GM12872 (cell line): ENCODE results near the gene FAM151A.

Source experiments
- TF ChIP-seq, protein P1 (sequence below): IDR thresholded peaks from 3 replicates; pipeline ENCODE4 v1.5.1; 2011; ENCODE audit warnings: low read depth, mild to moderate bottlenecking, low read length, moderate library complexity; ENCODE audit not compliant: insufficient read depth

The FAM151A gene

DNA sequence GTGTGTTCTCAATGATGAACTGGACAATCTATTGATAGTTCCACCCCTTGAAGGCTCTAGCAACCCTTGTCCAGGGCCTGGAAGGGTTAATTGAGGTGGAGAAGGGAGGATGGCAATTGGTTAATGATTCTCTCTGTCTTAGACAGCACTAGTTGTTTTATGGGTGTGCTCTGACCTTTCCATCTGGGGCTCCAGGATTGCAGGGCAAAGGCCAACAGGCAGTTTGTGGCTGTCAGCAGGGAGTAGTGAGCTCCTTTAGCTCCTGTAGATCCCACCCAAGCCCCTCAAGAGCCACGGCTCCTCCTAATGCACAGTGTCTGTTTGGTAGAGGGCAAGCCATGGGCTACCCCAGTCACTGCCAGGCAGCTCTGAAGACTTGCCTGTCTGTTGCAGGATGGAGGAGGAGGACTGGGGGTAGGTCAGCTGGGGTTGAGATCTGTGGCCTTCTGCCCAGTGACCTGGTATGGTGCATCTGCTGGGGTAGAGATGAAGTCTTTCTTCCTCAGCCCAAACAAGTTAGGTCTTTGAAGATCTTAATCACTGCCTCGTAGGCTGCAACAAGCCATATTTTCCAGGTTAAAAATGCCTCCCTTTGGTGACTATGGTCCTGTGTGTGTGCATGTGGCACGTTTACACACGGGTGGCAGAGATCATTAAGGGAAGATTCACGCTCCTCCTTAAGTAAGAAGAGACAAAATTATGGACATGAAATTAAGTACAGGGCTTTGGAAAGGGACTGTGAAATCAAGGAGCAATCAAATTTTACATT is 26.0 kb upstream of the FAM151A start:
- TF ChIP-seq, protein P1, sequence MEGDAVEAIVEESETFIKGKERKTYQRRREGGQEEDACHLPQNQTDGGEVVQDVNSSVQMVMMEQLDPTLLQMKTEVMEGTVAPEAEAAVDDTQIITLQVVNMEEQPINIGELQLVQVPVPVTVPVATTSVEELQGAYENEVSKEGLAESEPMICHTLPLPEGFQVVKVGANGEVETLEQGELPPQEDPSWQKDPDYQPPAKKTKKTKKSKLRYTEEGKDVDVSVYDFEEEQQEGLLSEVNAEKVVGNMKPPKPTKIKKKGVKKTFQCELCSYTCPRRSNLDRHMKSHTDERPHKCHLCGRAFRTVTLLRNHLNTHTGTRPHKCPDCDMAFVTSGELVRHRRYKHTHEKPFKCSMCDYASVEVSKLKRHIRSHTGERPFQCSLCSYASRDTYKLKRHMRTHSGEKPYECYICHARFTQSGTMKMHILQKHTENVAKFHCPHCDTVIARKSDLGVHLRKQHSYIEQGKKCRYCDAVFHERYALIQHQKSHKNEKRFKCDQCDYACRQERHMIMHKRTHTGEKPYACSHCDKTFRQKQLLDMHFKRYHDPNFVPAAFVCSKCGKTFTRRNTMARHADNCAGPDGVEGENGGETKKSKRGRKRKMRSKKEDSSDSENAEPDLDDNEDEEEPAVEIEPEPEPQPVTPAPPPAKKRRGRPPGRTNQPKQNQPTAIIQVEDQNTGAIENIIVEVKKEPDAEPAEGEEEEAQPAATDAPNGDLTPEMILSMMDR, result no peak

DNA sequence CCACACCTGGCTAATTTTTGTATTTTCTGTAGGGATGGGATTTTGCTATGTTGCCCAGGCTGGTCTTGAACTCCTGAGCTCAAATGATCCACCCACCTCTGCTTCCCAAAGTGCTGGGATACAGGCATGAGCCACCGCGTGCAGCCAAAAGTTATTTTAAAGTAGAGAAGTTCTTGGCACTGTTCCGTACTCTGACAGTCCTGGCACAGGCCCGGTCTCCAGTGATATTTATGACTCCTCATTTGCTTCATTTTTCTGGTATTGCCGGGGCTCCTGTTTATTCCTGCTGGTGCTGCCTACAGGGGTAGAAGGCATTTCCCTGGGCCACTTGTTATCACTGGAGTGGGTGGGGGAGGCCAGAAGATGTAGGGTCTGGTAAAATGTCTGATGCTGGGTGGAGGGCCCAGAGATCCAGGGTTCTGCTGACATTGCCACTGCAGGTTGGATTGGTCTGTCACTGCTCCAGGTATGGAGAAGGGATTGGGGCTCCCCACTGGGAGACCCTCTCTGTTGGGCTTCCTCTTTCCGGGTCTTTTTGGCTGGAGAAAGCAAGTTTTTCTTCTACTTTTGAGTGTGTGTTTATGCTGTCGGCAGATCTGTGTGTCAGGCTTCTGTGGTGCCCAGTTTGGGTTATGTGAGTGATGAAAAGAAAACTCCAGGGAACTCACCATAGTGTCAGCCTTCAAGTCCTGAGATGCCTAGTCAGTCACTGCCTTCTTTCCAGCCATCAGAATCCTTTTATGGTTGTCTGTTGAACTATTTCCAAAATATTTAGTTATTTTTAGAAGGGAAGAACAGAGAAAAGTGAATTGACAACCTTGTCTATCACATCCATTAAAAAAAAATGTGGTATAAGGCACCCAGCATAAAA is 22.7 kb upstream of the FAM151A start:
- TF ChIP-seq, protein P1, result no peak

DNA sequence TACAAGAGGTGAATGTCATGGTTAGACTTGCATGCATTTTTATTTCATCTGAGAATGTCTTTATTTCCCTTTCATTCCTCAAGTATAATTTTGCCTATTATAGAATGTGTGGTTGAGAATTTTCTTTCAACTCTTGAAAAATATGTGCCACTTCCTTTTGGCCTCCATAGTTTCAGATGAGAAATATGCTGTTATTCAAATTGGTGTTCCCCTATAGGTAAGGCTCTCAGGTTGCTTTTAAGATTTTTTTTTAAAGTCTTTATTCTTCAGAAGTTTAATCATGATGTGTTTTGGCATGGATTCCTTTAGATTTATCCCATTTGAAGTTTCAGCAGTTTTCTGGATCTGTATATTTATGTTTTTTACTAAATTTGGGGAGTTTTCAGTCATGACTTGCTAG is 20.4 kb upstream of the FAM151A start:
- TF ChIP-seq, protein P1, result no peak

DNA sequence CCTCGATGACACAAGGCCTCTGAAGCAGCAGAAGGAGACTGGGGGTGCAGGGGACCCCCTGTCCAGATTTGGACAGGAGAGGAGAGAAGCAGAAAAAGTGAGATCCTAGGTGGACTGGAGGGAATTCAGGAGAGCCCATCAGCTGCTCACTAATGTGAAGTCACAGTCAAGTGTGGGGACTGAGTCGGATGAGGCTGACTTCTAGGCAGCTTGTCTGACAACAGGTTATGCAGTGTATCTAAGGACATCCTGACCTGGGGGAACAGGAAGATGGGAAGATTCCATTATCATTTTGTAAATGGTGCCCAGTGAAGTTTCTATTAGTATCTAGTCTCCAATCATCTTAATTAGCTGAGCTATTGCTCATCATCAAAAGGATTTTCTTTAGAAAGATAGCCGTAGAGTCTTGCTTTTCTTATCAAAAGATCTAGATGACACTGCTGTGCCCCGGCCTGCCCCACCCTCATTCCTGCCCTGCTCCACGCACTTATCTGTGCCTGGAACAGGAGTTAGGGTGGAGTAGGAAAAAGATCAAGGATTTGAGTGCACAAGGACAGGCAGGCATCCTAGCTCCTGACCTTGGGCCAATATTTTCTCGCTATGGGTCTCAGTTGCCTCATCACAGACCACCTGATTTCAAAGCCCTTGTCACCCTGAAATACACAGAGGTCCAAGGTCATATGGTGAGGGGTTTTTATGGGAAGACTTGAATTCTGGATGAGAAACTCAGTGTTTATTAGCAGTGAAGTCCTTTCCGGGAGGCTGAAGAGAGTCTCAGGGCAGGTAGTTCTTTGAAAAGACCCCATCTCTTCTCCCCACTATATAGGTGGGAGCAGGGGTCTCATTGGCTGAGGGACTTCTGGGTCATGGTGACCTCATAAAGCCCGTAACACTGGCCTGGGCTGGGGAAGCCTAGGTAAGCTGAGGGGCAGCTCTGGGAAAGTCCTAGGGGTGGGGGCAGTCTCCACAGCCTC is 17.8 kb upstream of the FAM151A start, which contains the start of gene MROH7:
TSS of gene MROH7 (plus strand) at position 924 of the 974 bp plus-strand sequence. CDS start 11,141 bp downstream, outside the sequence.
- TF ChIP-seq, protein P1, result no peak

DNA sequence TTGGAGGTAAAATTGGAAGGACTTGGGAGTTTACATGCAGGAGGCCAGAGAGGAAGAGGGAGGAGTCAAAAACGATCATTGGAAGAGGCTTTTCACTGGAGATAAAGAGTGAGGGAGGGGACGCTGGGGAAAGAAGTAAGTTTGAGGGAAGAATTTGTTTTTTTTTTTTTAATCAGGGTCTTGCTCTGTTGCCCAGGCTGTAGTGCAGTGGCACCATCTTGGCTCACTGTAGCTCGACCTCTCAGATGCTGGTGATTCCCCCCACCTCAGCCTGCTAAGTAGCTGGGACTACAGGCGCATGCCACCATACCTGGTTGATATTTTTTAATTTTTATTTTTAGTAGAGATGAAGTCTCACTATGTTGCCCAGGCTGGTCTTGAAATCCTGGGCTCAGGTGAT is 17.0 kb upstream of the FAM151A start:
- TF ChIP-seq, protein P1, result no peak

DNA sequence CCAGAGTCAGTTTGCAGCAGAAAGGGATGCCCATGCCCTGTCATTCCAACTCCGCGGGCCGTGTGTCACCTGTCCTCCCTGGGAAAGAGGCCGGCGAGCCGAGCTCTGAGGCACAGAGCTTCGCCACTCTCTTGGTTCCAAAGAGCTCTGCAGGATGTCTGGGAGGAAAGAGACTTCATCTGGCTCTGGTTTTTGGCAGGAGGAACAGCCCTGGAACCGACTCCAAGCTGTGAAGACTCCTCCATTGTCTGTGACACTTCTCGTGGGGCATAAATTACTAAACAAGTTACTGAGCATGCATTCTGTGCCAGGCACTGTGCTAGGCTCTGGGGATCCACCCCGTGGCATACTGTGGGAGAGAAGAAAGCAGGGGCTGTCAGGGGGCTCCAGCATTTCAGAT is 3.9 kb upstream of the FAM151A start:
- TF ChIP-seq, protein P1, result no peak
